IPS-15b (cell line): Measurements from ENCODE around the gene TCF7L1.
"Not testable (repeated sequence)": the region's sequence is repeated elsewhere in the genome, so short reads cannot be mapped to it uniquely, and the experiment has no call there.

Experiments used
- H3K27me3 ChIP-seq: one replicate; pipeline ENCODE4 v1.6.1; 2013; ENCODE audit warnings: low read length; ENCODE audit not compliant: control insufficient read depth, insufficient read depth
- H3K36me3 ChIP-seq: one replicate; pipeline ENCODE4 v1.6.1; 2013; ENCODE audit warnings: low read length; ENCODE audit not compliant: control insufficient read depth, insufficient read depth
- H3K4me1 ChIP-seq: one replicate; pipeline ENCODE4 v1.6.1; 2013; ENCODE audit warnings: mild to moderate bottlenecking, low read length; ENCODE audit not compliant: control insufficient read depth, insufficient read depth
- H3K4me3 ChIP-seq: one replicate; pipeline ENCODE4 v1.5.1; 2013; ENCODE audit warnings: low read depth, low read length
- H3K9ac ChIP-seq: one replicate; pipeline ENCODE4 v1.6.1; 2013; ENCODE audit warnings: low read depth, mild to moderate bottlenecking, low read length
- H3K9me3 ChIP-seq: one replicate; pipeline ENCODE4 v1.6.1; 2013; ENCODE audit warnings: mild to moderate bottlenecking, low read length; ENCODE audit not compliant: control insufficient read depth, insufficient read depth

Gene TCF7L1

GRCh38 chr2:85309699-85310321, 176.6 kb downstream of the TCF7L1 start:
- H3K4me1 ChIP-seq, result no peaks in the 10 kb centered on the region
- no peaks in the 10 kb centered on the region for H3K27me3 ChIP-seq
- peaks cover 31% of the 10 kb centered on the region for H3K36me3 ChIP-seq
- no peaks in the 10 kb centered on the region for H3K9me3 ChIP-seq
- H3K4me3 ChIP-seq, result no peak overlapping the region
- no peak overlapping the region for H3K9ac ChIP-seq

- Histone ChIP-seq H3K4me1 (no peaks in the 10 kb centered on the region), H3K27me3 (no peaks in the 10 kb centered on the region), H3K9ac (no peak overlapping the region), H3K4me3 (no peak overlapping the region), H3K36me3 (peaks cover 26% of the 10 kb centered on the region), H3K9me3 (no peaks in the 10 kb centered on the region)
Observed at GRCh38 chr2:85310330-85310729, 177.1 kb downstream of the TCF7L1 start.

GRCh38 chr2:85312404-85312803, 179.2 kb downstream of the TCF7L1 start:
- no peaks in the 10 kb centered on the region for H3K9me3 ChIP-seq
- H3K27me3 ChIP-seq, result no peaks in the 10 kb centered on the region
- H3K4me1 ChIP-seq, result no peaks in the 10 kb centered on the region
- peaks cover 11% of the 10 kb centered on the region for H3K36me3 ChIP-seq
- H3K9ac ChIP-seq, result no peak overlapping the region
- H3K4me3 ChIP-seq, result no peak overlapping the region

GRCh38 chr2:85314884-85315242, 181.7 kb downstream of the TCF7L1 start:
- no peaks in the 10 kb centered on the region for H3K36me3 ChIP-seq
- H3K9ac ChIP-seq, result no peak overlapping the region
- no peaks in the 10 kb centered on the region for H3K27me3 ChIP-seq
- no peak overlapping the region for H3K4me3 ChIP-seq
- H3K4me1 ChIP-seq, result no peaks in the 10 kb centered on the region
- H3K9me3 ChIP-seq, result no peaks in the 10 kb centered on the region

- H3K9ac ChIP-seq, result not testable (repeated sequence)
Observed at GRCh38 chr2:85315921-85316320, 182.7 kb downstream of the TCF7L1 start.

GRCh38 chr2:85318222-85319074, 185.3 kb downstream of the TCF7L1 start:
- no peaks in the 10 kb centered on the region for H3K27me3 ChIP-seq
- H3K9ac ChIP-seq, result no peak overlapping the region
- no peak overlapping the region for H3K4me3 ChIP-seq
- peaks cover 10% of the 10 kb centered on the region for H3K36me3 ChIP-seq
- H3K4me1 ChIP-seq, result no peaks in the 10 kb centered on the region
- no peaks in the 10 kb centered on the region for H3K9me3 ChIP-seq

More at GRCh38 chr2:85315921-85316320, 182.7 kb downstream of the TCF7L1 start:
- not testable (repeated sequence) for H3K4me3 ChIP-seq, H3K4me1 ChIP-seq, H3K9me3 ChIP-seq, H3K27me3 ChIP-seq, H3K36me3 ChIP-seq

- no peak overlapping the region for H3K4me3 ChIP-seq
- no peaks in the 10 kb centered on the region for H3K27me3 ChIP-seq
- no peaks in the 10 kb centered on the region for H3K4me1 ChIP-seq
- H3K36me3 ChIP-seq, result peaks cover 17% of the 10 kb centered on the region
- no peaks in the 10 kb centered on the region for H3K9me3 ChIP-seq
- H3K9ac ChIP-seq, result no peak overlapping the region
Observed at GRCh38 chr2:85319796-85320195, 186.6 kb downstream of the TCF7L1 start.

GRCh38 chr2:85323351-85323987, 190.3 kb downstream of the TCF7L1 start:
- H3K4me3 ChIP-seq, result no peak overlapping the region
- peaks cover 21% of the 10 kb centered on the region for H3K36me3 ChIP-seq
- no peaks in the 10 kb centered on the region for H3K9me3 ChIP-seq
- H3K27me3 ChIP-seq, result no peaks in the 10 kb centered on the region
- H3K9ac ChIP-seq, result no peak overlapping the region
- H3K4me1 ChIP-seq, result peaks cover 14% of the 10 kb centered on the region

- not testable (repeated sequence) for H3K9ac ChIP-seq, H3K4me3 ChIP-seq, H3K9me3 ChIP-seq, H3K27me3 ChIP-seq
- peaks cover 17% of the 10 kb centered on the region for H3K4me1 ChIP-seq
- peaks cover 21% of the 10 kb centered on the region for H3K36me3 ChIP-seq
Observed at GRCh38 chr2:85323988-85324367, 190.8 kb downstream of the TCF7L1 start.

GRCh38 chr2:85324639-85325465, 191.7 kb downstream of the TCF7L1 start:
- Histone ChIP-seq H3K9ac (no peak overlapping the region), H3K4me3 (no peak overlapping the region), H3K27me3 (no peaks in the 10 kb centered on the region), H3K4me1 (peaks cover 17% of the 10 kb centered on the region), H3K36me3 (peaks cover 21% of the 10 kb centered on the region), H3K9me3 (no peaks in the 10 kb centered on the region)

- Histone ChIP-seq H3K9ac (no peak overlapping the region), H3K4me1 (peaks cover 17% of the 10 kb centered on the region), H3K27me3 (no peaks in the 10 kb centered on the region), H3K9me3 (no peaks in the 10 kb centered on the region), H3K36me3 (peaks cover 21% of the 10 kb centered on the region), H3K4me3 (no peak overlapping the region)
Observed at GRCh38 chr2:85325466-85325811, 192.2 kb downstream of the TCF7L1 start.
